CD4-positive, alpha-beta T cell treated with Interleukin-17A for 4 hours (primary cell): ENCODE data around the gene CLEC19A.

Experiments
- DNase-seq: peaks from one replicate; pipeline ENCODE4 v3.0.0-alpha.2; 2020; ENCODE audit warnings: mixed read lengths

The CLEC19A gene

GRCh38 chr16:19329932-19330331, 44.4 kb downstream of the CLEC19A start:
- DNase-seq = no peak

GRCh38 chr16:19330841-19331397, 45.4 kb downstream of the CLEC19A start:
- no peak for DNase-seq

GRCh38 chr16:19331794-19332193, 46.3 kb downstream of the CLEC19A start:
- DNase-seq = no peak

GRCh38 chr16:19338335-19338734, 52.8 kb downstream of the CLEC19A start:
- DNase-seq = no peak

GRCh38 chr16:19344224-19344801, 58.8 kb downstream of the CLEC19A start:
- no peak for DNase-seq

GRCh38 chr16:19344980-19345379, 59.4 kb downstream of the CLEC19A start:
- no peak for DNase-seq

GRCh38 chr16:19346335-19346922, 60.9 kb downstream of the CLEC19A start:
- DNase-seq = no peak

- DNase-seq = no peak
These were observed 62.6 kb downstream of the CLEC19A start for GRCh38 chr16:19348125-19348524.

GRCh38 chr16:19348578-19349315, 63.2 kb downstream of the CLEC19A start:
- no peak for DNase-seq

GRCh38 chr16:19354371-19354770, 68.8 kb downstream of the CLEC19A start:
- DNase-seq = no peak

- no peak for DNase-seq
These were observed 70.8 kb downstream of the CLEC19A start for GRCh38 chr16:19356024-19356952.

- DNase-seq = no peak
These were observed 74.0 kb downstream of the CLEC19A start for GRCh38 chr16:19359556-19359955.
